Panc1 (cell line): ENCODE measurements around the gene DAO.

Source experiments
- CTCF ChIP-seq: fragments of 450-650 bp; IDR thresholded peaks from 2 replicates; pipeline ENCODE4 v1.5.1; 2017; ENCODE audit warnings: mild to moderate bottlenecking
- POLR2AphosphoS5 ChIP-seq: IDR thresholded peaks from 2 replicates; pipeline ENCODE4 v1.6.1; 2012; ENCODE audit warnings: mild to moderate bottlenecking, low read depth, low read length, moderate library complexity

- TF ChIP-seq POLR2AphosphoS5 = no peak
- TF ChIP-seq CTCF = no peak
These were observed 35.8 kb downstream of the DAO start for GRCh38 chr12:108915632-108916133.
